Hepatocyte (in vitro differentiated cells): ENCODE results near the gene ROBO4.
A peak's percentile ranks its signal among the peaks of the same experiment; 100 is the strongest.

ENCODE experiments used
- EZH2 ChIP-seq: fragments of 200-600 bp; sonication (generic); IDR thresholded peaks from 2 replicates; pipeline ENCODE4 v1.6.1; 2016; ENCODE audit warnings: antibody characterized with exemption, mild to moderate bottlenecking, borderline replicate concordance
- TF ChIP-seq, protein P1 (sequence below): fragments of 200-600 bp; sonication (generic); IDR thresholded peaks from 2 replicates; pipeline ENCODE4 v1.5.1; 2016; ENCODE audit warnings: antibody characterized with exemption, mild to moderate bottlenecking; ENCODE audit not compliant: poor library complexity

DNA sequence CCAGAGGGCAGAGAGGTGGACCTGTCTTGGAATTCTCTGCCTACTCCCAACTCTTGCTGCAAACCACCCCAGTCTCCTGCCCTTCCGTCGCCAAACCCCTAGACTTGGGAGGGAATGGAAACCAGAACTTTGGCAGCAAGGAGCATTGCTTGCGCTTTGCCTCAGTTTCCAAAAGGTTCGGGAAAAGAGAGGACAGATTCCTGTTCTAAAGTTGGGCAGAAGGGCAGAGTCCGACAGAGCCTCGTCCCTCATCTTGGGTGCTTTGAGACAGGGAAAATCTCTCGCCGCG is 32.8 kb downstream of the ROBO4 start:
- TF ChIP-seq EZH2: peak; percentile 24
- TF ChIP-seq, protein P1, sequence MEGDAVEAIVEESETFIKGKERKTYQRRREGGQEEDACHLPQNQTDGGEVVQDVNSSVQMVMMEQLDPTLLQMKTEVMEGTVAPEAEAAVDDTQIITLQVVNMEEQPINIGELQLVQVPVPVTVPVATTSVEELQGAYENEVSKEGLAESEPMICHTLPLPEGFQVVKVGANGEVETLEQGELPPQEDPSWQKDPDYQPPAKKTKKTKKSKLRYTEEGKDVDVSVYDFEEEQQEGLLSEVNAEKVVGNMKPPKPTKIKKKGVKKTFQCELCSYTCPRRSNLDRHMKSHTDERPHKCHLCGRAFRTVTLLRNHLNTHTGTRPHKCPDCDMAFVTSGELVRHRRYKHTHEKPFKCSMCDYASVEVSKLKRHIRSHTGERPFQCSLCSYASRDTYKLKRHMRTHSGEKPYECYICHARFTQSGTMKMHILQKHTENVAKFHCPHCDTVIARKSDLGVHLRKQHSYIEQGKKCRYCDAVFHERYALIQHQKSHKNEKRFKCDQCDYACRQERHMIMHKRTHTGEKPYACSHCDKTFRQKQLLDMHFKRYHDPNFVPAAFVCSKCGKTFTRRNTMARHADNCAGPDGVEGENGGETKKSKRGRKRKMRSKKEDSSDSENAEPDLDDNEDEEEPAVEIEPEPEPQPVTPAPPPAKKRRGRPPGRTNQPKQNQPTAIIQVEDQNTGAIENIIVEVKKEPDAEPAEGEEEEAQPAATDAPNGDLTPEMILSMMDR: no peak
